ENCODE results near the gene TRAPPC14. TPM values are rescaled to one million over a fixed set of nuclear protein-coding genes. Genes with fewer than 3 reads are reported as not detected.

TRAPPC14 gene
- total and polyA plus RNA-seq, 4 experiments from 2014 or later = 1.4 to 73.0 (median 37.1) TPM

DNA sequence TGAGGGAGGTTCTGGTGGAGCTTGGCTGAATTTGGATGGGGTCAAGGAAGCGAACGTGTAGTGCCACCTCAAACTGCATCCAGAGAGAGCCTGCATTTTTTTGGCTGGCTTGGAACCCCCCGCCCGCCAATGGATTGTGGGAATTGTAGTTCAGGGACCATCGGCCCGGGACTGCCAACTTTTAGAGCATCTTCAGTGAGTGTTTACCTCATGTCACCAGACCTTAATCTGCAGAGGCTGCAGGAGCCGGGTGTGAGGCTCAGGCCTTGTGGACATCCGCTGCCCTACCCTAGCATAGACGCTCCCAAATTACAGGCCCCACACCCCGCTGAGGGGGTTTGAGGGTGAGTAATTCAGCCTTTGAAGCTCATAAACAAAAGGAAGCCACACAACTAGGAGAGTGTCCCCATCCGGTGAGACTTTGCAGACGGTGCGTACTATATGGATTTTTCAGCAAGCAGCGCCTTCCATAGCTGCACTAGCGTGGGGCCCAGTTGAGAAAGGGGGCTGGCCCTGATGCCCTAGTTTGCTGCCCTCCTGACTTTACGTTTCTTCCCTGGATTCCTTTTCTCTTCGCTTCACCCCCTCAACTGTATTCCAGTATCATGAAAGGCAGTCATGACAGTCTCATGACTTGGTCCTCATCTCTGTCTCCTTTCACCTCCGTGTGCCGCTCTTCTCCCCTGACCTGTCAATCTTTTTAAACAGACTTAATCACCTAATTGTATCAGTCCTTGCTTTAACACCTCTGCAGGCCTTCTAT, 38.4 kb downstream of the TRAPPC14 start:
- Histone ChIP-seq H3K27ac (ENCODE audit: low read depth, low read length) (peak overlapping the region; percentile 80), H3K36me3 (ENCODE audit: insufficient read depth, low read length) (peaks cover 9% of the 10 kb centered on the region), H3K9me3 (ENCODE audit: control insufficient read depth in 1 of 2, low read length in 2 of 2) (no peaks in the 10 kb centered on the region), H3K27me3 (ENCODE audit: insufficient read depth, low read length) (no peaks in the 10 kb centered on the region), H3K4me3 (ENCODE audit: low read length in 2 of 2) (peak overlapping the region; percentile 63 to 95), H3K4me1 (ENCODE audit: insufficient read depth, low read length) (peaks cover 35% of the 10 kb centered on the region)
- no peaks in the 10 kb centered on the region for H3K27me3 Mint-ChIP-seq
- peak overlapping the region; percentile 94 to 99 (median 96) for H3K4me3 Mint-ChIP-seq
- ChIA-PET POLR2A (ENCODE audit: partially characterized antibody) (interaction anchor here (0.7 to 7.9 kb wide), 18 partner anchors 9 to 469 kb away, joined by 3 to 175 read pairs (median 6); partner anchors contain the start of genes AP4M1, COPS6, LAMTOR4 and MCM7), CTCF (ENCODE audit: partially characterized antibody) (interaction anchor here (1.1 to 3.5 kb wide), 6 partner anchors 10 to 287 kb away, joined by 3 to 21 read pairs (median 4); no protein-coding TSS in a partner anchor)
- H3K36me3 Mint-ChIP-seq = peaks cover 3 to 45% of the 10 kb centered on the region in 2 donors
- DNase-seq = peak; percentile 78 to 88 (median 81)
- intact Hi-C loops (cut with micrococcal nuclease) = loop anchor here (1.0 kb wide), 4 partner anchors 7 to 39 kb away; partner anchors contain the start of genes AP4M1, LAMTOR4, MCM7 and ZNF3
- peaks cover 14 to 49% (median 34%) of the 10 kb centered on the region in 4 donors for H3K4me1 Mint-ChIP-seq
- H3K27ac Mint-ChIP-seq = peak overlapping the region; percentile 95 to 100 (median 99)
- H3K9me3 Mint-ChIP-seq = peaks cover 0 to 3% (median 0%) of the 10 kb centered on the region in 8 donors

DNA sequence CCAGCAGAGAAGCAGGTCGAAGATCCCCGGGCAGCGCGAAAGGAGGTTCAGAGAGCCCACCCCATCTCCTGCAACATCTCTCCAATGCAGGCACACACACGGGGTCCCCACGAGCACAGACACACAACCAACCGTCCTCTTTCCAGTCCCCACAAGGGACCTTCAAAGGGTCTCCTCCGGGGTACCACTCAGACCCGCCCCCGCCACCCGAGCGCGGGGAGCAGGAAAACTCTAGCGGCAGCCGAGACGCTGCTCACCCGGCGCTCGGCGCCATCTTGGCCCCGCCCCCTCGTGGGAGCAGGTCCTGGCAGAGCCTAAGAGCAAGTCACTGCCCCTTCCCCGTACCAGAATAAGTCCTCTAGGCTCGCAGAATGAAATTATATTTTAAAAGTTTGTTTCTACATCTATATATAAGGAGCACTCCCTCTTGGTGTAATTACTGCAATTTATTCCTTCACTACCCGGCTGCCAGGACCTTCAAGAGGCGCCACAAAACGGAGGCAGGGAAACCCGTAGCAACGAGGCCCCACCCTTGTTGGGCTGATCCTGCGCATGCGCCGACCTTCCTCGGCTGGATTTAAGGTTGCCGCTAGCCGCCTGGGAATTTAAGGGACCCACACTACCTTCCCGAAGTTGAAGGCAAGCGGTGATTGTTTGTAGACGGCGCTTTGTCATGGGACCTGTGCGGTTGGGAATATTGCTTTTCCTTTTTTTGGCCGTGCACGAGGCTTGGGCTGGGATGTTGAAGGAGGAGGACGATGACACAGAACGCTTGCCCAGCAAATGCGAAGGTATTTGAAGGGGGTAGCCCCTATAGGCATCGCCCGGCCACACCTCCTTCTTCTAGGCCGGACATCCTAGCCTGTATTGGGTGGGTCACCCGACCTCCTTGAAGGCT, 39.2 kb downstream of the TRAPPC14 start, which contains the start of the genes CNPY4 and TAF6:
Gene CNPY4 (plus strand): TSS at position 563 of the 898 bp plus-strand sequence. CDS start 111 bp downstream, at position 674.
Gene TAF6 (minus strand): TSS at position 287 of the 898 bp plus-strand sequence. CDS start 5,149 bp downstream, outside the sequence.
- CTCF ChIA-PET (ENCODE audit: partially characterized antibody) = interaction anchor here (1.1 to 3.5 kb wide), 5 partner anchors 11 to 288 kb away, joined by 3 to 21 read pairs (median 3); no protein-coding TSS in a partner anchor
- Histone ChIP-seq H3K36me3 (ENCODE audit: insufficient read depth, low read length) (peaks cover 2% of the 10 kb centered on the region), H3K27ac (ENCODE audit: low read depth, low read length) (peak within 1 kb of the TSS; percentile 80), H3K4me1 (ENCODE audit: insufficient read depth, low read length) (peaks cover 26% of the 10 kb centered on the region), H3K4me3 (ENCODE audit: low read length in 2 of 2) (peak within 1 kb of the TSS; percentile 89 to 95), H3K9me3 (ENCODE audit: control insufficient read depth in 1 of 2, low read length in 2 of 2) (no peaks in the 10 kb centered on the region), H3K27me3 (ENCODE audit: insufficient read depth, low read length) (no peaks in the 10 kb centered on the region)
- Mint-ChIP-seq H3K4me1 (peaks cover 8 to 41% (median 27%) of the 10 kb centered on the region in 4 donors), H3K9me3 (peaks cover 0 to 3% (median 0%) of the 10 kb centered on the region in 8 donors), H3K27ac (peak within 1 kb of the TSS; percentile 95 to 100 (median 99)), H3K27me3 (no peaks in the 10 kb centered on the region), H3K36me3 (peaks cover 3 to 37% of the 10 kb centered on the region in 2 donors), H3K4me3 (peak within 1 kb of the TSS; percentile 94 to 99 (median 96))
- peak; percentile 96 for DNase-seq
- intact Hi-C loops (cut with micrococcal nuclease) = loop anchor here (1.0 kb wide), 3 partner anchors 8 to 38 kb away; partner anchors contain the start of genes AP4M1, MCM7 and ZNF3
- POLR2A ChIA-PET (ENCODE audit: partially characterized antibody) = interaction anchor here (0.7 to 7.9 kb wide), 17 partner anchors 10 to 470 kb away, joined by 3 to 175 read pairs (median 6); partner anchors contain the start of genes AP4M1, COPS6, LAMTOR4 and MCM7

DNA sequence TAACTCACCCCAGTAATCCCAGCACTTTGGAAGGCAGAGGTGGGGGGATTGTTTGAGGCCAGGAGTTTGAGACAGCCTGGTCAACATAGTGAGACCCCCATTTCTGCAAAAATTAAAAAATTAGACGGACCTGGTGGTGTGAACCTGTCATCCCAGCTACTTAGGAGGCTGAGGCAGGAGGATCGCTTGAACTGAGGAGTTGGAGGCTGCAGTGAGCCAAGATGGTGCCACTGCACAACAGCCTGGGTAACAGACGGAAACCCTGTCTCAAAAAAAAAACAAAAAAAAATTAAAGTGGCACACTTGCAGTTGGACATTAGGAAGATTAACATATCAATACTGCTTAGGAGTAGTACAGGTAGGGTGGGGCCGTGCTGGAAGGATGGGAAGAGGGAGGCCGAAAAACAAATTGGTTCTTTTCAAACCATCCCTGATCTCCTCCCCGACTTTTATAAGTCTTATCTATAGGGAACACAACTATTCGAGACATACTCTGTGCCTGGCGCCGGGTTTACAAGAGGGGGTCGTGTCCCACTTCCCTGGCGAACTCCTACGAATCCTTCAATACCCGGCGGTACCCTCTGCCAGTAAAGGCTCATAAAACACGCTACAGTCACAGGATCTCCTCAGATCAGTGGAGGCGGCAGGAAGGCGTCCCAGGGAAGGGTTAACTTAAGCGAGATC, 40.0 kb downstream of the TRAPPC14 start:
- peak overlapping the region; percentile 95 to 100 (median 99) for H3K27ac Mint-ChIP-seq
- H3K4me3 Mint-ChIP-seq = peak overlapping the region; percentile 94 to 99 (median 96)
- peaks cover under 1% of the 10 kb centered on the region for H3K36me3 ChIP-seq (ENCODE audit: insufficient read depth, low read length)
- peaks cover 26% of the 10 kb centered on the region for H3K4me1 ChIP-seq (ENCODE audit: insufficient read depth, low read length)
- intact Hi-C loops (cut with micrococcal nuclease) = loop anchor here (1.0 kb wide), 3 partner anchors 9 to 37 kb away; partner anchors contain the start of genes AP4M1, MCM7 and ZNF3
- no peaks in the 10 kb centered on the region for H3K27me3 ChIP-seq (ENCODE audit: insufficient read depth, low read length)
- peaks cover 7 to 39% (median 25%) of the 10 kb centered on the region in 4 donors for H3K4me1 Mint-ChIP-seq
- peaks cover 0 to 3% (median 0%) of the 10 kb centered on the region in 8 donors for H3K9me3 Mint-ChIP-seq
- ChIA-PET POLR2A (ENCODE audit: partially characterized antibody) (interaction anchor here (1.3 to 3.0 kb wide), 2 partner anchors 16 to 18 kb away, joined by 3 to 10 read pairs; partner anchors contain the start of gene AP4M1), CTCF (ENCODE audit: partially characterized antibody) (interaction anchor here (0.7 kb wide), 1 partner anchor 11 kb away, joined by 3 read pairs; no protein-coding TSS in a partner anchor)
- DNase-seq = no peak
- no peaks in the 10 kb centered on the region for H3K27me3 Mint-ChIP-seq
- H3K9me3 ChIP-seq (ENCODE audit: control insufficient read depth in 1 of 2, low read length in 2 of 2) = no peaks in the 10 kb centered on the region
- H3K27ac ChIP-seq (ENCODE audit: low read depth, low read length) = peak overlapping the region; percentile 80
- peaks cover 3 to 36% of the 10 kb centered on the region in 2 donors for H3K36me3 Mint-ChIP-seq
- peak overlapping the region; percentile 89 to 95 for H3K4me3 ChIP-seq (ENCODE audit: low read length in 2 of 2)

DNA sequence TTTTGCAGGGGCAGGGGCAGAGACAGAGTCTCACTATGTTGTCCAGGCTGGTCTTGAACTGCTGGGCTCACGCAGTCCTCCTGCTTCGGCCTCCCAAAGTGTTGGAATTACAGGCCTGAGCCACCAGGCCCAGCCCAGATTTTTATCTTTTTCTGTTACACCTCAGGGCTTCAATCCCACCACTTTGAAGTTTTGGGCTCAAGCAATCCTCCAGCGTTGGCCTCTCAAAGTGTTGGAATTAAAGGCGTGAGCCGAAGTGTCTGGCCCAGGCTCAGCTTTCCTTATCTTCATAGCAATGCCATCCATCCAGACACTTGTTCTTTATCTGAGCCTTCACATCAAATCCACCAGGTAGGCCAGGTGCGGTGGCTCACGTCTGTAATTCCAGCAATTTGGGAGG, 43.5 kb downstream of the TRAPPC14 start:
- Mint-ChIP-seq H3K4me3 (no peak overlapping the region), H3K4me1 (peaks cover 2 to 22% (median 16%) of the 10 kb centered on the region in 4 donors), H3K27ac (no peak overlapping the region), H3K27me3 (no peaks in the 10 kb centered on the region), H3K36me3 (peaks cover 20 to 45% of the 10 kb centered on the region in 2 donors), H3K9me3 (peaks cover 0 to 3% (median 0%) of the 10 kb centered on the region in 8 donors)
- Histone ChIP-seq H3K4me1 (ENCODE audit: insufficient read depth, low read length) (peaks cover 10% of the 10 kb centered on the region), H3K27me3 (ENCODE audit: insufficient read depth, low read length) (no peaks in the 10 kb centered on the region), H3K27ac (ENCODE audit: low read depth, low read length) (no peak overlapping the region), H3K4me3 (ENCODE audit: low read length in 2 of 2) (no peak overlapping the region), H3K9me3 (ENCODE audit: control insufficient read depth in 1 of 2, low read length in 2 of 2) (no peaks in the 10 kb centered on the region), H3K36me3 (ENCODE audit: insufficient read depth, low read length) (peaks cover 22% of the 10 kb centered on the region)
- intact Hi-C loops (cut with micrococcal nuclease) = no loop called here
- no peak for DNase-seq
- CTCF ChIA-PET (ENCODE audit: partially characterized antibody) = interaction anchor here (2.4 kb wide), 1 partner anchor 16 kb away, joined by 7 read pairs; no protein-coding TSS in a partner anchor
- POLR2A ChIA-PET (ENCODE audit: partially characterized antibody) = interaction anchor here (1.3 to 5.6 kb wide), 2 partner anchors 11 to 14 kb away, joined by 5 to 20 read pairs; partner anchors contain the start of genes AP4M1, MBLAC1 and MCM7

DNA sequence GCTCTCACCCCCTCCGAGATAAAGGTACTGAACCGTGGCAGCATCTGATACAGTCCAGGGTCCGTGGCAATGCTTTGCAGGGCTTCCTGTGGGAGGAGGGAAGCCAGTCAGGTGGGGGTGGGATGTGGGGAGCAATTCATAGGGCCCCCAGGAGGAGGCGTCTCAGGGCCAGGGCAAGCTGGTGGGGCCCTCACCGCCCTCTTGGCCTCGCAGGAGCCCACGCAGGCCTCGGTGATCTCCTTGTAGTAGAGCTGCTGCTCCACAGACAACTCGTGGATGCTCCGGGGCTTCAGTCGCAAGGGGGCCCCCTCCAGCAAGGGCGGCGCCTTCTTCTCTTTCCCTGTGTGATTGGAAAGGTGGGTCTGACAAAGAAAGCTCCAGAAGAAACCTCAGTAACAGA, 46.6 kb downstream of the TRAPPC14 start:
- CTCF ChIA-PET (ENCODE audit: partially characterized antibody) = interaction anchor here (1.9 to 2.0 kb wide), 2 partner anchors 21 to 22 kb away, joined by 5 to 6 read pairs; no protein-coding TSS in a partner anchor

DNA sequence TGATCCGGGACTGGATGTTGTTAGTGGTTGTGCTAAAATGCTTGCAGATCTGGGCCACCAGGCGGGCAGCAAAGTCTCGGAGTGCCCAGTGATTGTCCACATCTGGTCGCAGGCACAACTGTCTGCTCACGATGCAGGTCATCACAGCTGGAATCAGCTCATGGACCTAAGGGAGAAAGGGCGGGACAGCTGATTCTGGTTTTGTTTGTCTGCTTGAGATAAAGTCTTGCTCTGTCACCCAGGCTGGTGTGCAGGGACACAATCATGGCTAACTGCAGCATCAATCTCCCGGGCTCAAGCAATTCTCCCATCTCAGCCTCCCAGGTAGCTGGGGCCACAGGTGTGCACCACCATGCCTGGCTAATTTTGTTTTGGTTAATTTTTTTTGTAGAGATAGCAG, 47.4 kb downstream of the TRAPPC14 start:
- Mint-ChIP-seq H3K4me3 (no peak overlapping the region), H3K27me3 (no peaks in the 10 kb centered on the region), H3K36me3 (peaks cover 33 to 56% of the 10 kb centered on the region in 2 donors), H3K4me1 (peaks cover 0 to 4% (median 0%) of the 10 kb centered on the region in 4 donors), H3K27ac (no peak overlapping the region), H3K9me3 (no peaks in the 10 kb centered on the region)
- H3K4me3 ChIP-seq (ENCODE audit: low read length in 2 of 2) = no peak overlapping the region
- H3K27me3 ChIP-seq (ENCODE audit: insufficient read depth, low read length) = no peaks in the 10 kb centered on the region
- intact Hi-C loops (cut with micrococcal nuclease) = no loop called here
- ChIA-PET POLR2A (ENCODE audit: partially characterized antibody) (interaction anchor here (5.6 kb wide), 1 partner anchor 11 kb away, joined by 20 read pairs; the partner anchor contains the start of genes AP4M1 and MCM7), CTCF (ENCODE audit: partially characterized antibody) (interaction anchor here (1.9 kb wide), 1 partner anchor 22 kb away, joined by 5 read pairs; no protein-coding TSS in a partner anchor)
- DNase-seq = no peak
- peaks cover 44% of the 10 kb centered on the region for H3K36me3 ChIP-seq (ENCODE audit: insufficient read depth, low read length)
- no peaks in the 10 kb centered on the region for H3K4me1 ChIP-seq (ENCODE audit: insufficient read depth, low read length)
- no peaks in the 10 kb centered on the region for H3K9me3 ChIP-seq (ENCODE audit: control insufficient read depth in 1 of 2, low read length in 2 of 2)
- no peak overlapping the region for H3K27ac ChIP-seq (ENCODE audit: low read depth, low read length)

More for the DNA sequence above, 46.6 kb downstream of the TRAPPC14 start:
- POLR2A ChIA-PET (ENCODE audit: partially characterized antibody) = interaction anchor here (1.3 to 5.6 kb wide), 2 partner anchors 9 to 11 kb away, joined by 3 to 20 read pairs; partner anchors contain the start of genes AP4M1 and MCM7
- Mint-ChIP-seq H3K36me3 (peaks cover 31 to 55% of the 10 kb centered on the region in 2 donors), H3K4me3 (no peak overlapping the region), H3K4me1 (peaks cover 0 to 4% (median 1%) of the 10 kb centered on the region in 4 donors), H3K27me3 (no peaks in the 10 kb centered on the region), H3K9me3 (no peaks in the 10 kb centered on the region), H3K27ac (no peak overlapping the region)
- intact Hi-C loops (cut with micrococcal nuclease) = no loop called here
- no peak for DNase-seq
- Histone ChIP-seq H3K4me3 (ENCODE audit: low read length in 2 of 2) (no peak overlapping the region), H3K36me3 (ENCODE audit: insufficient read depth, low read length) (peaks cover 41% of the 10 kb centered on the region), H3K4me1 (ENCODE audit: insufficient read depth, low read length) (no peaks in the 10 kb centered on the region), H3K27me3 (ENCODE audit: insufficient read depth, low read length) (no peaks in the 10 kb centered on the region), H3K27ac (ENCODE audit: low read depth, low read length) (no peak overlapping the region), H3K9me3 (ENCODE audit: control insufficient read depth in 1 of 2, low read length in 2 of 2) (no peaks in the 10 kb centered on the region)

Measured in CD4-positive, alpha-beta memory T cell (primary cell).